CD4-positive, alpha-beta T cell treated with Interleukin-10 for 1 hour (primary cell): ENCODE measurements around the gene WDR53.
A peak's percentile ranks its signal among the peaks of the same experiment; 100 is the strongest.
"Not testable (repeated sequence)": the region's sequence is repeated elsewhere in the genome, so short reads cannot be mapped to it uniquely, and the experiment has no call there.

ENCODE experiments used
- DNase-seq: peaks from one replicate; pipeline ENCODE4 v3.0.0-alpha.2; 2020

WDR53 gene

GRCh38 chr3:196558476-196558875 is 9.9 kb downstream of the WDR53 start:
- DNase-seq = no peak

- DNase-seq = no peak
Measured at GRCh38 chr3:196557236-196557635, 11.1 kb downstream of the WDR53 start.

- no peak for DNase-seq
Measured at GRCh38 chr3:196555295-196555694, 13.1 kb downstream of the WDR53 start.

GRCh38 chr3:196554205-196554604 is 14.1 kb downstream of the WDR53 start:
- DNase-seq = no peak

- no peak for DNase-seq
Measured at GRCh38 chr3:196553551-196553950, 14.8 kb downstream of the WDR53 start.

- DNase-seq = no peak
Measured at GRCh38 chr3:196552253-196552652, 16.1 kb downstream of the WDR53 start.

GRCh38 chr3:196550172-196550571 is 18.2 kb downstream of the WDR53 start:
- DNase-seq = not testable (repeated sequence)

- DNase-seq = not testable (repeated sequence)
Measured at GRCh38 chr3:196549312-196549711, 19.0 kb downstream of the WDR53 start.

GRCh38 chr3:196547067-196547466 is 21.3 kb downstream of the WDR53 start:
- DNase-seq = no peak

GRCh38 chr3:196546537-196546936 is 21.8 kb downstream of the WDR53 start:
- no peak for DNase-seq

GRCh38 chr3:196544491-196544992 is 23.8 kb downstream of the WDR53 start:
- DNase-seq = no peak

- DNase-seq = no peak
Measured at GRCh38 chr3:196541684-196542445, 26.5 kb downstream of the WDR53 start.

GRCh38 chr3:196537319-196537984 is 30.9 kb downstream of the WDR53 start:
- DNase-seq = peak; percentile 67

GRCh38 chr3:196533260-196533681 is 35.1 kb downstream of the WDR53 start:
- DNase-seq = no peak

GRCh38 chr3:196531418-196531817 is 36.9 kb downstream of the WDR53 start:
- no peak for DNase-seq

- DNase-seq = peak; percentile 76
Measured at GRCh38 chr3:196528639-196529233, 39.6 kb downstream of the WDR53 start.

- no peak for DNase-seq
Measured at GRCh38 chr3:196525141-196525540, 43.2 kb downstream of the WDR53 start.

- no peak for DNase-seq
Measured at GRCh38 chr3:196524527-196524926, 43.8 kb downstream of the WDR53 start.

GRCh38 chr3:196523841-196524240 is 44.5 kb downstream of the WDR53 start:
- no peak for DNase-seq

GRCh38 chr3:196521291-196521690 is 47.1 kb downstream of the WDR53 start:
- not testable (repeated sequence) for DNase-seq

- DNase-seq = peak; percentile 20
Measured at GRCh38 chr3:196519718-196520082, 48.7 kb downstream of the WDR53 start.

GRCh38 chr3:196518966-196519717 is 49.2 kb downstream of the WDR53 start:
- DNase-seq = peak; percentile 70

- DNase-seq = no peak
Measured at GRCh38 chr3:196517919-196518318, 50.4 kb downstream of the WDR53 start.
